ENCODE data around the gene FANCD2OS.
"Not testable (repeated sequence)": the region's sequence is repeated elsewhere in the genome, so short reads cannot be mapped to it uniquely, and the experiment has no call there.

FANCD2OS gene

DNA sequence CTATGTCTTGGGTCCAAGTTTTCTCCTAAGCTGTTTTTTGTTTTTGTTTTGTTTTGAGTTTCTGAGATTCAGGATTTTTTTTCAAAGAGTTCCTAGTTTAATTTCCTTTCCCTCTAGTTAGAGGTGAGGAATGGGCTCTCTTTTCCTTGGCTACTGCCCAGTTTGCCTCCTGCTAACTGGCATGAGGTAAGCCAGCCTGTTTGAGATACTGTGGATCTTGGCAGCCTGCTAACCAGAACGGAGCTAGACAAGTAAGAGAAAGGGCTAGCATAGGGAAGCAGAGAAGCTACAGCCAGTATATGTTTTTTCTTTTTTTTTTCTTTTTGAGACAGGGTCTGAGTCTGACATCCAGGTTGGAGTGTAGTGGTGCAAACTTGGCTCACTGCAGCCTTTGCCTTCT, 17.3 kb downstream of the FANCD2OS start:
- not testable (repeated sequence) for H3K27ac ChIP-seq (ENCODE audit: low read depth, low read length); H3K4me3 ChIP-seq (ENCODE audit: low read depth in 1 of 2, low read length in 2 of 2); H3K4me1 ChIP-seq (ENCODE audit: insufficient read depth, low read length); H3K9me3 ChIP-seq (ENCODE audit: low read length); H3K36me3 ChIP-seq (ENCODE audit: insufficient read depth, low read length); H3K9ac ChIP-seq (ENCODE audit: low read length); H3K27me3 ChIP-seq (ENCODE audit: control insufficient read depth in 1 of 2, insufficient read depth in 2 of 2, low read length in 2 of 2)

DNA sequence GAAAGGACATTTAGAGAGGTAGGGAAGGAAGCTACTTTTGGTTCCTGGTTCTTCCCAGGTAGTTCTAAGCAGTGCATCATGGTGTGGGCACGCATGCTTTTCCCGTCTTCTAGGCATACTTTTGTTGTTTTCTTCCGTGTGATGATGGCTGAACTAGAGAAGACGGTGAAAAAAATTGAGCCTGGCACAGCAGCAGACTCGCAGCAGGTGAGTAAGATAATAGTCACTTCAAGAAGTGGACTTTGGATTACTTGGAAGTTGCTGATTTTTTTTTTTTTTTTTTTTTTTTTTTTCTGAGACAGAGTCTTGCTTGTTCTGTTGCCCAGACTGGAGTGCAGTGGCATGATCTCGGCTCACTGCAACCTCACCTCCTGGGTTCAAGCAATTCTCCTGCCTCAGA, 17.9 kb downstream of the FANCD2OS start:
- Histone ChIP-seq H3K9me3 (ENCODE audit: low read length) (no peaks in the 10 kb centered on the region), H3K27ac (ENCODE audit: low read depth, low read length) (no peak overlapping the region), H3K27me3 (ENCODE audit: control insufficient read depth in 1 of 2, insufficient read depth in 2 of 2, low read length in 2 of 2) (no peaks in the 10 kb centered on the region), H3K9ac (ENCODE audit: low read length) (no peak overlapping the region), H3K4me3 (ENCODE audit: low read depth in 1 of 2, low read length in 2 of 2) (no peak overlapping the region), H3K4me1 (ENCODE audit: insufficient read depth, low read length) (no peaks in the 10 kb centered on the region), H3K36me3 (ENCODE audit: insufficient read depth, low read length) (no peaks in the 10 kb centered on the region)

DNA sequence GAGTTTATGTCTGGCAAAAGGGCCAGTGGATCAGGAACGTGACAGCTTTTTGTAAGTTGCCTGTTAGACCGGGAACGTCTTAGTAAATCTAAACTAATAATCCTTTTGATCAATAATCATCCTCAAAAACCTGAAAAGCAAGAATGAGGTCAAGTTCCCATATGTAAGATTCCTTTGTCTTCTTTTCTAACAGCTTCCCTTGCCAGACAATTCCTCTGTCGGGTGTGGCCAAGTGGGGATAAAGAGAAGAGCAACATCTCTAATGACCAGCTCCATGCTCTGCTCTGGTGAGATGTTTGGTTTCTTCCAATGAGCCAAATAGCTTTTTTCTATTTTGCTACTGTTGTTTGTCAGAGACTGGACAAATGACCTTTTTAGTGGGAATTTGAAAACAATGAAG, 19.8 kb downstream of the FANCD2OS start:
- H3K36me3 ChIP-seq (ENCODE audit: insufficient read depth, low read length), result no peaks in the 10 kb centered on the region

DNA sequence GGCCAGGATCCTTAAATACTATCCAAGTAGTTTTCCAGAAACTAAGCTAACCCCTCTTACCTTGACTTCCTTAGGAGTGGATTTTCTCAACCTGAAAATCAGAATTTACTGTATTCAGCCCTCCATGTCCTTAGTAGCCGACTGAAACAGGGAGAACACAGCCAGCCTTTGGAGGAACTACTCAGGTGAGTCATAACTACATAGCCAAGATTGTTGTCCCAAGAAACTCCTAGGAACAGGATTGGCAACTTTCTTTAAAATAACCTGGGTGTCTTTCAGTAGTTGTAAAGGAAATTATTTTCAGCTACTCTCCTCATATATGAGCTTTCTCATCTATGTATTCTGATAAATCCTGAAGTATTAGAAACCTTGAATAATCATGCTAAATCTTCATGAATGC, 22.3 kb downstream of the FANCD2OS start:
- H3K36me3 ChIP-seq (ENCODE audit: insufficient read depth, low read length), result no peaks in the 10 kb centered on the region
- H3K4me3 ChIP-seq (ENCODE audit: low read depth in 1 of 2, low read length in 2 of 2), result no peak overlapping the region
- H3K27me3 ChIP-seq (ENCODE audit: control insufficient read depth in 1 of 2, insufficient read depth in 2 of 2, low read length in 2 of 2), result no peaks in the 10 kb centered on the region
- H3K4me1 ChIP-seq (ENCODE audit: insufficient read depth, low read length), result no peaks in the 10 kb centered on the region
- no peaks in the 10 kb centered on the region for H3K9me3 ChIP-seq (ENCODE audit: low read length)
- H3K9ac ChIP-seq (ENCODE audit: low read length), result no peak overlapping the region
- no peak overlapping the region for H3K27ac ChIP-seq (ENCODE audit: low read depth, low read length)

More for the DNA sequence above, 19.8 kb downstream of the FANCD2OS start:
- no peaks in the 10 kb centered on the region for H3K4me1 ChIP-seq (ENCODE audit: insufficient read depth, low read length)
- H3K27me3 ChIP-seq (ENCODE audit: control insufficient read depth in 1 of 2, insufficient read depth in 2 of 2, low read length in 2 of 2), result no peaks in the 10 kb centered on the region
- no peak overlapping the region for H3K27ac ChIP-seq (ENCODE audit: low read depth, low read length)
- H3K9me3 ChIP-seq (ENCODE audit: low read length), result no peaks in the 10 kb centered on the region
- no peak overlapping the region for H3K4me3 ChIP-seq (ENCODE audit: low read depth in 1 of 2, low read length in 2 of 2)
- H3K9ac ChIP-seq (ENCODE audit: low read length), result no peak overlapping the region

DNA sequence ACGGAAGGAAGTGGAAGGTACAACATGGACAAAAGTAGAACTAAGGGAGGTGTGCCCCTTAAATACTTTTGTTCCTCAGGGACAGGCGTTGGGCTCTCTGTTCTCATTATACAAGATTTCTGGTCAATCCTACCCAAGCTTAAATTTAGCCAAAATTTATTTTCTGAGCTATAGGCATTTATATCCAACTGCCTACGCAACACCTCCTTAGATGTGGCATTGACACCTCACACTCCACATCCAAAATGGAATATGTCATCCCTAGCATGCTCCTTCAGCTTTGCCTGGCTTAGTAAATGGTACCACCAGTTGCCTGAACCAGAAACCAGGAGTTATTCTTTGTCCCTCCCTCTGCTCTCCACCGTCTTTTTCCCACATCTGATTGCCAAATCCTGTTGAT, 26.2 kb downstream of the FANCD2OS start:
- H3K4me1 ChIP-seq (ENCODE audit: insufficient read depth, low read length), result no peaks in the 10 kb centered on the region
- H3K9me3 ChIP-seq (ENCODE audit: low read length), result no peaks in the 10 kb centered on the region
- no peak overlapping the region for H3K27ac ChIP-seq (ENCODE audit: low read depth, low read length)
- H3K9ac ChIP-seq (ENCODE audit: low read length), result no peak overlapping the region
- no peaks in the 10 kb centered on the region for H3K27me3 ChIP-seq (ENCODE audit: control insufficient read depth in 1 of 2, insufficient read depth in 2 of 2, low read length in 2 of 2)
- H3K36me3 ChIP-seq (ENCODE audit: insufficient read depth, low read length), result no peaks in the 10 kb centered on the region
- H3K4me3 ChIP-seq (ENCODE audit: low read depth in 1 of 2, low read length in 2 of 2), result no peak overlapping the region

DNA sequence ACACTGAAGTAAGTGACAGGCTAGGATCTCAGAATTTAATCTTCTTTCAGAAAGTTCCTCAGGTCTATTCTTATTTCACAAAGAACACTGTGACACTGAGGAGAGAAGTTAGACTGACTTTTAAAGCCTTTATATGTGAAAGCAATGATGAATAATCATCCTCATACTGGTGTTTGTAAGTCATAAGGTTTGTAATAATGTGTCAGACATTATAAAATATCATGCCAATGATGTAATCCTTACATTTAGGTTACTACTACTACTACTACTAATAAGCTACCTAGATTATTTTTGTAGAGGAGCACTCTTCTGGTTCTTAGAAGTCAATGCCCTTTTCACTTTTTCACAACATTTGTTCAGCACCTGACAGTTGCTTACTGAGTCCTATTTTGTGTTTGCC, 33.4 kb downstream of the FANCD2OS start:
- no peaks in the 10 kb centered on the region for H3K36me3 ChIP-seq (ENCODE audit: insufficient read depth, low read length)
- no peak overlapping the region for H3K4me3 ChIP-seq (ENCODE audit: low read depth in 1 of 2, low read length in 2 of 2)
- no peaks in the 10 kb centered on the region for H3K4me1 ChIP-seq (ENCODE audit: insufficient read depth, low read length)
- H3K9ac ChIP-seq (ENCODE audit: low read length), result no peak overlapping the region
- H3K27ac ChIP-seq (ENCODE audit: low read depth, low read length), result no peak overlapping the region
- H3K9me3 ChIP-seq (ENCODE audit: low read length), result no peaks in the 10 kb centered on the region
- no peaks in the 10 kb centered on the region for H3K27me3 ChIP-seq (ENCODE audit: control insufficient read depth in 1 of 2, insufficient read depth in 2 of 2, low read length in 2 of 2)

DNA sequence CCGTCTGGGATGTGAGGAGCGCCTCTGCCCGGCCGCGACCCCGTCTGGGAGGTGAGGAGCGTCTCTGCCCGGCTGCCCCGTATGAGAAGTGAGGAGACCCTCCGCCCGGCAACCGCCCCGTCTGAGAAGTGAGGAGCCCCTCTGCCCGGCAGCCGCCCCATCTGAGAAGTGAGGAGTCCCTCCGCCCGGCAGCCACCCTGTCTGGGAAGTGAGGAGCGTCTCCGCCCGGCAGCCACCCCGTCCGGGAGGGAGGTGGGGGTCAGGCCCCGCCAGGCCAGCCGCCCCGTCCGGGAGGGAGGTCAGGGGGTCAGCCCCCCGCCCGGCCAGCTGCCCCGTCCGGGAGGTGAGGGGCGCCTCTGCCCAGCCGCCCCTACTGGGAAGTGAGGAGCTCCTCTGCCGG, 38.0 kb downstream of the FANCD2OS start:
- H3K9me3 ChIP-seq (ENCODE audit: low read length); H3K9ac ChIP-seq (ENCODE audit: low read length); H3K27me3 ChIP-seq (ENCODE audit: control insufficient read depth in 1 of 2, insufficient read depth in 2 of 2, low read length in 2 of 2); H3K36me3 ChIP-seq (ENCODE audit: insufficient read depth, low read length); H3K27ac ChIP-seq (ENCODE audit: low read depth, low read length); H3K4me1 ChIP-seq (ENCODE audit: insufficient read depth, low read length); H3K4me3 ChIP-seq (ENCODE audit: low read depth in 1 of 2, low read length in 2 of 2): not testable (repeated sequence)

DNA sequence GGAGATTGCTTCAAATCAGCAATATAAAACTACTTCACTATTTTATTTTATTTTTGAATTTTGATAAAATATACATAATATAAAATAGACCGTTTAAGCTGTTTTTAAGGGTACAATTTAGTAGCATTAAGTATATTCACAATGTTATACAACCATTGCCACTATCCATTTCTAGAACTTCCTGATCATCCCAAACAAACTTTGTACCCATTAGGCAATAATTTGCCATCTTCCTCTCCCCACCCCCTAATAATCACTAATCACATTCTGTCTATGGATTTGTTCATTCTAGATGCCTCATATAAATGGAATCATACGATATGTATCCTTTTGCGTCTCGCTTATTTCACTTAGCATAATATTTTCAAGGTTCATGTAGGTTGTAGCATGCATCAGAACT, 53.0 kb downstream of the FANCD2OS start:
- no peaks in the 10 kb centered on the region for H3K36me3 ChIP-seq (ENCODE audit: insufficient read depth, low read length)
- no peaks in the 10 kb centered on the region for H3K9me3 ChIP-seq (ENCODE audit: low read length)
- H3K9ac ChIP-seq (ENCODE audit: low read length), result no peak overlapping the region
- H3K27ac ChIP-seq (ENCODE audit: low read depth, low read length), result no peak overlapping the region
- H3K27me3 ChIP-seq (ENCODE audit: control insufficient read depth in 1 of 2, insufficient read depth in 2 of 2, low read length in 2 of 2), result no peaks in the 10 kb centered on the region
- H3K4me3 ChIP-seq (ENCODE audit: low read depth in 1 of 2, low read length in 2 of 2), result no peak overlapping the region
- H3K4me1 ChIP-seq (ENCODE audit: insufficient read depth, low read length), result no peaks in the 10 kb centered on the region
